ENCODE data around the gene NKX2-1.

GRCh38 chr14:36474593-36474992 lies 45.4 kb downstream of the NKX2-1 start:
- TF ChIP-seq SMC3 (IDR thresholded peaks at IDR 0.05; ENCODE audit: borderline replicate concordance, low read length) (no peak), POLR2AphosphoS5 (IDR thresholded peaks at IDR 0.05; ENCODE audit: low read length) (no peak), CTCF (IDR thresholded peaks at IDR 0.05 in 2 of 3, conservative IDR thresholded peaks at IDR 0.05 in 1 of 3; ENCODE audit: control insufficient read depth in 2 of 3, extremely low read depth in 1 of 3, insufficient read depth in 1 of 3, low read depth in 3 of 3, low read length in 3 of 3) (no peak)

Measured in GM12878 (cell line).